ENCODE results near the gene TRIM60.

DNA sequence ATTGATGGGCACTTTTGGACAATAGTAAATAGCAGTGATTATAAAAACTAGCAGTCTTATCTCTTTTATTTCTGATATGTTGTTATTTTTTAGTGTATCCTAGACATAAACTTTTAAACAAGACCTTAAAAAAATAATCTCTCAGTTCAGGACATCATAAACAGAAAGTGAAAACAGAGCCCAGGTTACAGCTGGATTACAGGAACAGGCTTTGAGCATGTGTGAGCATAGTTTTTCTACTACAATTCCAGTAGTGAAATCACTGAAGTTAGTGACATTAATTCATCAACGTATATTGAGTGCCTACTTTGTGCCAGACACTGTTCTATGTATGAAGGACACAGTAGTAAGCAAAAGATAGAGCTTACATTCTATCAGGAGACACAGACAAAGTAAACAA, 38.8 kb downstream of the TRIM60 start:
- TF ChIP-seq, protein P1, sequence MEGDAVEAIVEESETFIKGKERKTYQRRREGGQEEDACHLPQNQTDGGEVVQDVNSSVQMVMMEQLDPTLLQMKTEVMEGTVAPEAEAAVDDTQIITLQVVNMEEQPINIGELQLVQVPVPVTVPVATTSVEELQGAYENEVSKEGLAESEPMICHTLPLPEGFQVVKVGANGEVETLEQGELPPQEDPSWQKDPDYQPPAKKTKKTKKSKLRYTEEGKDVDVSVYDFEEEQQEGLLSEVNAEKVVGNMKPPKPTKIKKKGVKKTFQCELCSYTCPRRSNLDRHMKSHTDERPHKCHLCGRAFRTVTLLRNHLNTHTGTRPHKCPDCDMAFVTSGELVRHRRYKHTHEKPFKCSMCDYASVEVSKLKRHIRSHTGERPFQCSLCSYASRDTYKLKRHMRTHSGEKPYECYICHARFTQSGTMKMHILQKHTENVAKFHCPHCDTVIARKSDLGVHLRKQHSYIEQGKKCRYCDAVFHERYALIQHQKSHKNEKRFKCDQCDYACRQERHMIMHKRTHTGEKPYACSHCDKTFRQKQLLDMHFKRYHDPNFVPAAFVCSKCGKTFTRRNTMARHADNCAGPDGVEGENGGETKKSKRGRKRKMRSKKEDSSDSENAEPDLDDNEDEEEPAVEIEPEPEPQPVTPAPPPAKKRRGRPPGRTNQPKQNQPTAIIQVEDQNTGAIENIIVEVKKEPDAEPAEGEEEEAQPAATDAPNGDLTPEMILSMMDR (IDR thresholded peaks at IDR 0.05; ENCODE audit: low read depth, low read length, poor library complexity, severe bottlenecking) = no peak
- no peak for TF ChIP-seq EZH2phosphoT487 (IDR thresholded peaks at IDR 0.05; ENCODE audit: borderline replicate concordance, low read length)

Data from DOHH2 (cell line).